IPS DF 6.9 (cell line): Measurements from ENCODE around the gene PZP.

Experiments
- DNase-seq: peaks from one replicate; pipeline ENCODE4 v3.0.0-alpha.2; 2013; ENCODE audit warnings: low read depth, low spot score
- H3K27ac ChIP-seq: one replicate; pipeline ENCODE4 v1.5.1; 2013; ENCODE audit warnings: low read length, control low read depth
- H3K27me3 ChIP-seq: 2 replicates; pipeline ENCODE4 v1.6.1; 2013; ENCODE audit warnings: mild to moderate bottlenecking, low read length; ENCODE audit not compliant: control insufficient read depth, insufficient read depth
- H3K36me3 ChIP-seq: 2 replicates; pipeline ENCODE4 v1.6.1; 2013; ENCODE audit warnings: low read length; ENCODE audit not compliant: control insufficient read depth, insufficient read depth
- H3K4me1 ChIP-seq: 2 replicates; pipeline ENCODE4 v1.6.1; 2013; ENCODE audit warnings: low read length; ENCODE audit not compliant: control insufficient read depth, insufficient read depth
- H3K4me3 ChIP-seq: 2 replicates; pipeline ENCODE4 v1.5.1; 2013; ENCODE audit warnings: mild to moderate bottlenecking, low read length
- H3K9me3 ChIP-seq: 2 replicates; pipeline ENCODE4 v1.6.1; 2013; ENCODE audit warnings: low read length, inconsistent platforms; ENCODE audit not compliant: control insufficient read depth, insufficient read depth
- whole genome bisulfite sequencing: extraction: QIAGEN DNeasy Blood & Tissue Kit; methylation state at CpG from one replicate; pipeline ENCODE4 v1.1.7; 2013; ENCODE audit warnings: mixed read lengths, missing lambda C conversion rate; ENCODE audit not compliant: insufficient read length, insufficient coverage; 5-methylcytosine and 5-hydroxymethylcytosine counted together

PZP gene

GRCh38 chr12:9106067-9106466 lies 102.1 kb downstream of the PZP start:
- Histone ChIP-seq H3K36me3 (no peaks in the 10 kb centered on the region), H3K9me3 (no peaks in the 10 kb centered on the region), H3K27me3 (no peaks in the 10 kb centered on the region), H3K27ac (no peak overlapping the region), H3K4me1 (no peaks in the 10 kb centered on the region), H3K4me3 (no peak overlapping the region)
- WGBS = no CpG with 5 or more reads among the region's 1 CpG
- DNase-seq = no peak

- no peaks in the 10 kb centered on the region for H3K36me3 ChIP-seq
- H3K9me3 ChIP-seq = no peaks in the 10 kb centered on the region
- H3K27me3 ChIP-seq = no peaks in the 10 kb centered on the region
- no peak overlapping the region for H3K4me3 ChIP-seq
- H3K4me1 ChIP-seq = no peaks in the 10 kb centered on the region
- H3K27ac ChIP-seq = no peak overlapping the region
- DNase-seq = no peak
Measured at GRCh38 chr12:9104767-9105423, 103.3 kb downstream of the PZP start.

GRCh38 chr12:9104087-9104486 lies 104.1 kb downstream of the PZP start:
- Histone ChIP-seq H3K27me3 (no peaks in the 10 kb centered on the region), H3K9me3 (no peaks in the 10 kb centered on the region), H3K36me3 (no peaks in the 10 kb centered on the region), H3K4me1 (no peaks in the 10 kb centered on the region), H3K4me3 (no peak overlapping the region), H3K27ac (no peak overlapping the region)
- DNase-seq = no peak
- 40% methylated on average over 1 of the region's 4 CpGs for WGBS

DNA sequence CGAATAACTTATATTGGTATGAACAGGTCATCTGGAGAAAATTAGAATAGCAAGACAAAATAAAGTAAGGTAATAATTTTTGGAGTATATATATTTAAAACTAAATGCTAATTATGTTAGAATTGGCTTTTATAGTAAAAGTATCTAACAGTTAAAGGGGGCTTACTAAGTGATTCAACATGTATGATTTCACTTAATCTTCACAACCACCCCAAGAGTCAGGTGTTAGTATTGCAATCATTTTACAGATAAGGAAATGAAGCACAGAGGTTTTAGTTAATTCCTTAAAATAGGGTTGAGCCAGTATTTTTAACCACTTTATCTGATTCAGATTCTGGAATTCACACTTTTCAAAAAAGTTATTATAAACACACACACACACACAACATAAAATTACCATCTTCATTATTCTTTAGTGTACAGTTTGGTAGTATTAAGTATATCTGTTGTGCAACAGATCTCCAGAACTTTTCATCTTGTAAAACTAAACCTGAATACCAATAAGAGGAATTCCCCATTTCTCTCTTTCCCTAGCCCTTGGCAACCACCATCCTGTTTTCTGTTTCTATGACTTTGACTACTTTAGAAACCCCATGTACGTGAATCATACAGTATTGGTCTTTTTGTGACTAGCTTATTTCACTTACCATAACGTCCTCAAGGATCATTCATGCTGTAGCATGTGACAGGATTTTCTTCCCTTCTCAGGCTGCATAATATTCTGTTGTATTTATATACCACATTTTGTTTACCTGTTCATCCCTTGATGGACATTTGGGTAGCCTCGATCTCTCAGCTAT lies 104.9 kb downstream of the PZP start:
- no peak for DNase-seq
- Histone ChIP-seq H3K27me3 (no peaks in the 10 kb centered on the region), H3K27ac (no peak overlapping the region), H3K4me3 (no peak overlapping the region), H3K4me1 (no peaks in the 10 kb centered on the region), H3K9me3 (no peaks in the 10 kb centered on the region), H3K36me3 (no peaks in the 10 kb centered on the region)
- WGBS = no CpG with 5 or more reads among the region's 4 CpGs

GRCh38 chr12:9101018-9101687 lies 107.0 kb downstream of the PZP start:
- H3K4me1 ChIP-seq = no peaks in the 10 kb centered on the region
- no peak overlapping the region for H3K27ac ChIP-seq
- no peaks in the 10 kb centered on the region for H3K9me3 ChIP-seq
- no peak overlapping the region for H3K4me3 ChIP-seq
- WGBS = no CpG with 5 or more reads among the region's 8 CpGs
- no peaks in the 10 kb centered on the region for H3K27me3 ChIP-seq
- no peak for DNase-seq
- H3K36me3 ChIP-seq = no peaks in the 10 kb centered on the region

- Histone ChIP-seq H3K36me3 (no peaks in the 10 kb centered on the region), H3K9me3 (no peaks in the 10 kb centered on the region), H3K27me3 (no peaks in the 10 kb centered on the region), H3K4me3 (no peak overlapping the region), H3K4me1 (no peaks in the 10 kb centered on the region), H3K27ac (no peak overlapping the region)
- no CpG with 5 or more reads among the region's 2 CpGs for WGBS
- no peak for DNase-seq
Measured at GRCh38 chr12:9099552-9100190, 108.5 kb downstream of the PZP start.
